HG03432 (cell line): ENCODE measurements around the gene CNBP.
"Not testable (repeated sequence)": the region's sequence is repeated elsewhere in the genome, so short reads cannot be mapped to it uniquely, and the experiment has no call there.

Source experiments
- ATAC-seq: cut with Tn5 transposase; IDR thresholded peaks from one replicate; pipeline ENCODE4 v1.9.1; 2021; ENCODE audit warnings: mild to moderate bottlenecking, moderate library complexity; ENCODE audit not compliant: unreplicated experiment

The CNBP gene

GRCh38 chr3:129185783-129186182 is 2.1 kb upstream of the CNBP start:
- no peak for ATAC-seq

DNA sequence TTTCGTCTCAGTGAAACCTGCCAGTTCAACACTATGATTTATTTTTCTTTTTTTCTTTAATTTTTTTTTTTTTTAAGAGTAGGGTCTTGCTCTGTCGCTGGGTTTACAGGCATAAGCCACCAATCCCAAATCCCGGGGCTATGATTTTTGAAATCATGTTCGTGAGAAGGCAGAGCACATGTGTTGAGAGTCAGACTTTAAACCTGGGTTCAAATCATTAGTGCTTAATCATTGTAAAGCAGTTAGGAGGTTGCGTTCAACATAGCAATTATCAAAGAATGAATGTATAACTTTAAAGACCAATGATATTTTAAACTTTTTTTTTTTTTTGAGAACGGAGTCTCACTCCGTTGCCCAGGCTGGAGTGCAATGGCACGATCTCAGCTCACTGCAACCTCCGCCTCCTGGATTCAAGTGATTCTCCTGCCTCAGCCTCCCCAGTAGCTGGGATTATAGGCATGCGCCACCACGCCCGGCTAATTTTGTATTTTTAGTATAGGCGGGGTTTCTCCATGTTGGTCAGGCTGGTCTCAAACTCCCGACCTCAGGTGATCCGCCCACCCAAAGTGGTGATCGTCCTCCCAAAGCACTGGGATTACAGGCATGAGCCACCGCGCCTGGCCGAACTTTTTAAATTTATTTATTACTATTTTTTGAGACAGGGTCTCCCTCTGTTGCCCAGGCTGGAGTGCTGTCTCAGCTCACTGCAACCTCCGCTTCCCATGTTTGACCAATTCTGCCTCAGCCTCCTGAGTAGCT is 1.3 kb upstream of the CNBP start:
- ATAC-seq: not testable (repeated sequence)

- peak; percentile 5 for ATAC-seq
Measured at GRCh38 chr3:129184396-129184657, 631 bp upstream of the CNBP start.

- no peak for ATAC-seq
Measured at GRCh38 chr3:129182390-129183185, 1.1 kb downstream of the CNBP start.

DNA sequence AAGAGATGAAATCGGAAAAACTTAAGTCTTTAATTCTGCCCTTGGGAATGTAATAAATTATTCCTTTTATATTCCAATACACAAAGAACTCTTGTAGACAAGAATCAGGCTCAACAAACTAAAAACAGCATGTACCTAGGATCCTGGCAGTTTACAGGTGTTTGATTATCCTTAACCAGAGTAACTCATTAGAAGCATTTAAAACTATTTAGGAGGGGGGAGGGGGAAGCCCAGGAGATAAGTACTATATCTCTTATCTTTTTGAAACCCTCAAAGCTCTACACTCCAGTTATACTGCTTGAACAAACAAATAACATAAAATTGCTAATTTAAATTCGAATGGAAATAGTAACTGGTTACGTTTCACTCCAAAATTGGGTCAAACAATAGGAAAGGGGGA is 1.9 kb downstream of the CNBP start:
- ATAC-seq: no peak

- no peak for ATAC-seq
Measured at GRCh38 chr3:129180461-129180860, 3.2 kb downstream of the CNBP start.

- ATAC-seq: no peak
Measured at GRCh38 chr3:129176051-129176450, 7.6 kb downstream of the CNBP start.

DNA sequence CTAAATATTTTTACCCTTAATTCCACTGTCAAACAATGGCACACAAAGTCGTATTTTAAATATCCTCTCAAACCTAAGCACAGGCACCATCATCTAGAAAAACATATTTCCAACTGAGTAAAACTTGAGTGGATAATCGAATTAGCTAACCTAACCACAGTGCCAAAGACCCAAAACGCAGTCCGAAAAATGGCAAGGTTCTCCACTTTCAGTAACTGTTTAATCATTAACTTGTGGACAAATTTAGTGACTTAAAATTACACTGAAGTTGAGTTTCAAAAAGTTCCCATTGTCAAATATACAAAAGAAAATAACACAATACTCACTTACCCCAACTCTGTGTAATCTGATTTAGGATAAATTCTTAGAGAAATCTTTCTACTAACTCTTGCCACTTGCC is 10.0 kb downstream of the CNBP start:
- no peak for ATAC-seq

GRCh38 chr3:129173206-129173605 is 10.5 kb downstream of the CNBP start:
- ATAC-seq: no peak

GRCh38 chr3:129166579-129167332 is 16.9 kb downstream of the CNBP start:
- ATAC-seq: no peak

DNA sequence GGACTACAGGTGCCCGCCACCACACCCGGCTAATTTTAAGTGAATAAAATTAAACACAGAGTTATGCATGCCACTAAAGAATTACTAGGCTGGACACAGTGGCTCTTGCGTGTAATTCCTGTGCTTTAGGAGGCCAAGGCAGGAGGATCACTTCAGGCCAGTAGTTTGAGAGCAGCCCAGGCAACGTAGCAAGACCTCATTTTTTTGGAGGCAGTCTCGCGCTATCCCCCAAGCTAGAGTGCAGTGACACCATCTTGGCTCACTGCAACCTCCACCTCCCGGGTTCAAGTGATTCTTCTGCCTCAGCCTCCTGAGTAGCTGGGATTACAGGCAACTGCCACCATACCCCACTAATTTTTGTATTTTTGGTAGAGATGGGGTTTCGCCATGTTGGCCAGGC is 18.1 kb downstream of the CNBP start:
- not testable (repeated sequence) for ATAC-seq

DNA sequence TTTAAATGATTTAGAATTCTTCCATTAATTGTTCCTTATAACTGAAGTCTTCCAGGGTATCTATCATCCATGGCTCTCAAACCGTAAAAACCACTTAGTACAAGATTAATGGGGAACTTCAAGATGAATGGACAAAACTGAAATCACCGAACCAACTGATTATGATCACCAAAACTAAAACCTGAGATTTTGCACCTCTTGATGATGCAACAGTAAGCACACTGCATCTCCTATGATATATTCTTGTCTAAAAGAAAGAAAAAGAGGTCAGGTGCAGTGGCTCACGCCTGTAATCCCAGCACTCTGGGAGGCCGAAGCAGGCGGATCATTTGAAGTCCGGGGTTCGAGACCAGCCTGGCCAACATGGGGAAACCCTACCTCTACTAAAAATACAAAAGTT is 19.2 kb downstream of the CNBP start:
- no peak for ATAC-seq

GRCh38 chr3:129162729-129163579 is 20.7 kb downstream of the CNBP start:
- ATAC-seq: no peak

DNA sequence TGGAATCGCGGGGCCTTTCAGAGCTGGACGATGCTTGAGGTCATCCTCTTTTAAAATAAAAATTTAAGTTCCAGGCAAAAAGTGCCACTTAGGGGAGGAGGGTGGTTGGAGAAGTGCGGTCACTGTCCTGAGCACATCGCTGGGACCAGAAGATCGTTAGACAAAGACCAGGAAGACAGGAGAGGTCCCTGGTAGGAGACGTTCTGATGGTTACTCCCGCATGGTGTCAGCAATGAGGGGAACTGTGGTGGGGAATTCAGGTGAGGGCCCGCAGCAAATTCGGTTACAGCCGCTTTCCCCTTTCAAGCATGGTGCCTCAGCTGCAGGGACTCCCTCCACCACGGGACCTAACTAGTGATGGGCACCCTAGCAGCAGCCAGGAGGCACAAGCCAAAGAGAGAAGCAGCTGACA is 21.8 kb downstream of the CNBP start:
- ATAC-seq: peak; percentile 2

DNA sequence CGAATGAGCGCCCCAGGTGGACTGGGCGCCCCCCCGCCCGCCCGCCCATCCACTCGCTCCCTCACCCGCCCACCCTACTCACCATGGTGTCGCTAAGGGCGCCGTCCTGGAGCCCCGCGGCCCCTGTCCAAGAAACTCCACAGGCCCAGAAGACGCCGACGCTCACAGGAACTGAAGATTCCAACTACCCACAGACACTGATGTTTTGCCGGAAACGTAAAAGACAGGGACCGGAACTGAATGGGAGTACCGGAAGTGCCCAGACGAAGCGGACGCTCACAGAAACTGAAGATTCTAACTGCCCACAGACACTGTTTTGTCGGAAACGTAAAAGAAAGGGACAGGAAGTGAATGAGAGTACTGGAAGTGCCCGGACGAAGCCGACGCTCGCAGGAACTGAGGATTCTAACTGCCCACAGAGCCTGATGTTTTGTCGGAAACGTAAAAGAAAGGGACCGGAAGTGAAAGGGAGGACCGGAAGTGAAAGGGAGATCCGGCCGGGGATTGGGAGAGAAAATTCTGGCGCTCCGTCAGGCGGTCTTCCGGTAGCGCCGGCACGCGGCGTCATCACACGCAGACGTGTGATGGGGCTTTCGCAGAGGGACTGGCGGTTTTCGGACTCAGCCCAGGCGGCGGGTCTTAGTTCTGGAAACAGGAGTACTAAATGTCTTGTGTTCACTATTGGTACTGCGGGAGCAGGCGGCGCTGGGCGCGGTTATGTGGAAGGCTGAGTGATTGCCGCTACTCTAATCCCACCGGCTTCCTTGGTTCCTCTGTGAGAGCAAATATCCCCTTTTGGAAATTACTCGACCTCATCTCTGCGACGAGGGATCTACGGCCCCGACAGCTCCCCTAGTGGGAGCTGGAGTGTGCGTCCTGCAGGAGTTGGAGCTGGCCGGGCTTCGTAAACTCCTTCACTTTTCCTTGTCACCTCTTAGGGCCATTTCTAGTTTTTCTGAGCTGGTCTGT is 22.5 kb downstream of the CNBP start, which contains the start of gene ISY1:
Gene ISY1, minus strand, starts transcription at position 173 of the 969 bp plus-strand sequence. Its CDS starts 88 bp downstream, at position 85.
- peak; percentile 80 for ATAC-seq

GRCh38 chr3:129144786-129145185 is 38.9 kb downstream of the CNBP start:
- no peak for ATAC-seq

DNA sequence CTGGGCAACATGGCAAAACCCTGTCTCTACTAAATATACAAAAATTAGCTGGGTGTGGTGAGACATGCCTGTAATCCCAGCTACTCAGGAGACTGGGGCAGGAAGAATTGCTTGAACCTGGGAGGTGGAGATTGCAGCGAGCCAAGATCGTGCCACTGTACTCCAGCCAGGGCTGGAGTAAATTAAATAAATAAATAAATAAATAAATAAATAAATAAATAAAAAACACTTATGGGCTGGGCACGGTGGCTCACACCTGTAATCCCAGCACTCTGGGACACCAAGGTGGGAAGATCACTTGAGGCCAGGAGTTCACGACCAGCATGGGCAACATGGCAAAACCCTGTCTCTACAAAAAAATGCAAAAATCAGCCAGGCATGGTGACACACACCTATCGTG is 42.7 kb downstream of the CNBP start:
- not testable (repeated sequence) for ATAC-seq

DNA sequence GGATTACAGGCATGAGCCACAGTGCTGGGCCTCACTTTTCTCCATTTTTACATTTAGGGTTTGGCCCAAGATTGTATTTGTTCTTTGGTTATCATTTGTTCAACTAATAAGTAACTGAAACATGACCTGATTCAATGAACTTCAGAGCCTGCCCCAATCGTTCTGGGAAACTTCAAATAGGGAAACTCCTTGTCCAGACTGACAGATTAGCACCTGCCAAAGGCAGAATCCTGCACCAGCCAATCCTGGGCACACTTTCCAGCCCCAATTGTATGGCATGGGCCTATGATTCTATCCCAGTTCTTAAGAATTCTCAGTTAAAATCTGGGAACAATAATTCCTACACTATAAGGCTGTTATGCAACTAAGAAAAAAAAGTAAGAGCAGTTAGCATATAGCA is 43.8 kb downstream of the CNBP start:
- ATAC-seq: no peak

GRCh38 chr3:129136275-129136674 is 47.4 kb downstream of the CNBP start:
- not testable (repeated sequence) for ATAC-seq
